ENCODE results near the gene PER1.

Gene PER1, protein sequence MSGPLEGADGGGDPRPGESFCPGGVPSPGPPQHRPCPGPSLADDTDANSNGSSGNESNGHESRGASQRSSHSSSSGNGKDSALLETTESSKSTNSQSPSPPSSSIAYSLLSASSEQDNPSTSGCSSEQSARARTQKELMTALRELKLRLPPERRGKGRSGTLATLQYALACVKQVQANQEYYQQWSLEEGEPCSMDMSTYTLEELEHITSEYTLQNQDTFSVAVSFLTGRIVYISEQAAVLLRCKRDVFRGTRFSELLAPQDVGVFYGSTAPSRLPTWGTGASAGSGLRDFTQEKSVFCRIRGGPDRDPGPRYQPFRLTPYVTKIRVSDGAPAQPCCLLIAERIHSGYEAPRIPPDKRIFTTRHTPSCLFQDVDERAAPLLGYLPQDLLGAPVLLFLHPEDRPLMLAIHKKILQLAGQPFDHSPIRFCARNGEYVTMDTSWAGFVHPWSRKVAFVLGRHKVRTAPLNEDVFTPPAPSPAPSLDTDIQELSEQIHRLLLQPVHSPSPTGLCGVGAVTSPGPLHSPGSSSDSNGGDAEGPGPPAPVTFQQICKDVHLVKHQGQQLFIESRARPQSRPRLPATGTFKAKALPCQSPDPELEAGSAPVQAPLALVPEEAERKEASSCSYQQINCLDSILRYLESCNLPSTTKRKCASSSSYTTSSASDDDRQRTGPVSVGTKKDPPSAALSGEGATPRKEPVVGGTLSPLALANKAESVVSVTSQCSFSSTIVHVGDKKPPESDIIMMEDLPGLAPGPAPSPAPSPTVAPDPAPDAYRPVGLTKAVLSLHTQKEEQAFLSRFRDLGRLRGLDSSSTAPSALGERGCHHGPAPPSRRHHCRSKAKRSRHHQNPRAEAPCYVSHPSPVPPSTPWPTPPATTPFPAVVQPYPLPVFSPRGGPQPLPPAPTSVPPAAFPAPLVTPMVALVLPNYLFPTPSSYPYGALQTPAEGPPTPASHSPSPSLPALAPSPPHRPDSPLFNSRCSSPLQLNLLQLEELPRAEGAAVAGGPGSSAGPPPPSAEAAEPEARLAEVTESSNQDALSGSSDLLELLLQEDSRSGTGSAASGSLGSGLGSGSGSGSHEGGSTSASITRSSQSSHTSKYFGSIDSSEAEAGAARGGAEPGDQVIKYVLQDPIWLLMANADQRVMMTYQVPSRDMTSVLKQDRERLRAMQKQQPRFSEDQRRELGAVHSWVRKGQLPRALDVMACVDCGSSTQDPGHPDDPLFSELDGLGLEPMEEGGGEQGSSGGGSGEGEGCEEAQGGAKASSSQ (N-terminal part only)

DNA sequence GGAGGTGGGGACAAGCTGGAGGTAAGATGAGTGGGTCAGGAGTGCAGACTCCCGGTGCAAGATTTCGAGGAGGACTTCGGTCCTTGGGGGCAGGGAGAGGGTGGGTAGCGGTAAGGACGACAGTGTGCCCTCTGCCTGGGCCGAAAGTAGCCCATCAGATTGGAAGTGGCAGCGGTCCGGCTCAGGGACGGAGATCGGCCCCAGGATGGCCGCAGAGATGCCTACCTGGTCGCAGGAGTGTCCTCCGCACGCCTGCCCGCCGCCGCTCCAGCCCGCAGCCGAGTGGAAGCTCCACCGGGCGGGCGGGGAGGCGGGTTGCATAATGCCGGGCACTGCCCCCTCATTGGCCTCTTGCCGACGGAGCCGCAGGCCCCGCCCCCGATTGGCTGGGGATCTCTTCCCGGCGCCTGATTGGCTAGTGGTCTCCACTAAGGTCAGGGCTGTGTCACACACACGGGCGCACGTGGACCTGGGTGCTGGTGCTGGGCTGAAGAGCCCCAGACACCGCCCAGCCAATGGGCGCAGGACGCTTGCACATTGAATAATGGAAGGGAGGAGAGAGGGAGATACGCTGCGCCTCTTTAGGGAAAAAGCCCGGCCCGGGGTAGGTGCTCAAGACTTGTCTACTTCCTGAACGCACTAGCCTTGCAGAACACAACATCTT lies at the start of gene PER1:
Gene PER1 (minus strand): TSS at position 293 of the 664 bp plus-strand sequence. CDS start 1,698 bp downstream, outside the sequence.
- peak; percentile 61 to 85 (median 73) for DNase-seq (ENCODE audit: low read depth in 2 of 3, low spot score in 2 of 3)

- peak in 1 of 3 experiments; percentile 22 for DNase-seq (ENCODE audit: low read depth in 2 of 3, low spot score in 2 of 3)
Observed at GRCh38 chr17:8192070-8192815, 40.0 kb upstream of the PER1 start.

GRCh38 chr17:8190506-8190905 lies 38.3 kb upstream of the PER1 start:
- DNase-seq (ENCODE audit: low read depth in 2 of 3, low spot score in 2 of 3) = no peak

DNA sequence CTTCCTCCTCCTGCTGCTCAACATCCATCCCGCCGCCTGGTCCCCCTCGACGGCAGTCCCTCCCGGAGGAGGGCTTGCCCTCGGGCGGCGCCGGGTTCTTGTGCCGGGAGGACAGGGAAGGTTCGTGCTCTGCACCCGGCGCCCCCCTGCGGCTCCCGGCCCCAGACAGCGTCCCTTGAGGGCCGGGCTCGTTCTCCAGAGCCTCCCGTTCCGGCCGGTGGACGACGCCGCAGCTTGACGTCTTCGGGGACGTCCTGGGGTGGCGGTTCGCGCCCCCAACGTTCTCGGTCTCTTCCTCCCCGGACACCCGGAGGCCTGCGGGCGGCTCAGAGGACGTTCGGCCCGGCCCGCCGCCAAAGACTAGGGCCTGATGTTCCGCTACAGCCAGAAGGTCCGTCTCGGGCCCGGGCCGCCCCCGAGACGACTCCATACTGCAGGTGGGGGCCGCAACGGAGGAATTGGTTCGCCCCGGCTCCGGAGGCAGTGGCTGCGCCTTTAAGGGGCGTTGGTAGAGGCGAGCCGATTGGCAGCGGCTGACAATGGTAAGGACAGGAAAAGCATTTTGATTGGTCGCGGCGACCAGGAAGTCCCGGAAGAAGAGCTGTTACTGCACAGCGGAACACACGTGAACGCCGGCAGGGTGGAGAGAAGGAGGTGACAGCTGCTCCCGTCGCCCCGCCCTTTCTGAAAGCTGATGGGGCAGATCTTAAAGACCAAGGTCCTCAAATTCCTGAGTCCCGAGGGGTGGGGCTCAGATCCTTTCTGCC lies 37.7 kb upstream of the PER1 start, which contains the start of gene BORCS6:
Gene BORCS6 (minus strand): TSS at position 470 of the 767 bp plus-strand sequence. CDS start 40 bp downstream, at position 430.
- peak; percentile 58 to 88 (median 85) for DNase-seq (ENCODE audit: low read depth in 2 of 3, low spot score in 2 of 3)

GRCh38 chr17:8189041-8189710 lies 37.0 kb upstream of the PER1 start:
- no peak for DNase-seq (ENCODE audit: low read depth in 2 of 3, low spot score in 2 of 3)

- no peak for DNase-seq (ENCODE audit: low read depth in 2 of 3, low spot score in 2 of 3)
Observed at GRCh38 chr17:8188263-8188839, 36.1 kb upstream of the PER1 start.

GRCh38 chr17:8187517-8188262 lies 35.5 kb upstream of the PER1 start:
- peak; percentile 79 to 97 (median 96) for DNase-seq (ENCODE audit: low read depth in 2 of 3, low spot score in 2 of 3)

- DNase-seq (ENCODE audit: low read depth in 2 of 3, low spot score in 2 of 3) = peak; percentile 90 to 100 (median 100)
Observed at GRCh38 chr17:8186787-8187516, 34.7 kb upstream of the PER1 start.

GRCh38 chr17:8186446-8186786 lies 34.2 kb upstream of the PER1 start:
- DNase-seq (ENCODE audit: low read depth in 2 of 3, low spot score in 2 of 3) = no peak

DNA sequence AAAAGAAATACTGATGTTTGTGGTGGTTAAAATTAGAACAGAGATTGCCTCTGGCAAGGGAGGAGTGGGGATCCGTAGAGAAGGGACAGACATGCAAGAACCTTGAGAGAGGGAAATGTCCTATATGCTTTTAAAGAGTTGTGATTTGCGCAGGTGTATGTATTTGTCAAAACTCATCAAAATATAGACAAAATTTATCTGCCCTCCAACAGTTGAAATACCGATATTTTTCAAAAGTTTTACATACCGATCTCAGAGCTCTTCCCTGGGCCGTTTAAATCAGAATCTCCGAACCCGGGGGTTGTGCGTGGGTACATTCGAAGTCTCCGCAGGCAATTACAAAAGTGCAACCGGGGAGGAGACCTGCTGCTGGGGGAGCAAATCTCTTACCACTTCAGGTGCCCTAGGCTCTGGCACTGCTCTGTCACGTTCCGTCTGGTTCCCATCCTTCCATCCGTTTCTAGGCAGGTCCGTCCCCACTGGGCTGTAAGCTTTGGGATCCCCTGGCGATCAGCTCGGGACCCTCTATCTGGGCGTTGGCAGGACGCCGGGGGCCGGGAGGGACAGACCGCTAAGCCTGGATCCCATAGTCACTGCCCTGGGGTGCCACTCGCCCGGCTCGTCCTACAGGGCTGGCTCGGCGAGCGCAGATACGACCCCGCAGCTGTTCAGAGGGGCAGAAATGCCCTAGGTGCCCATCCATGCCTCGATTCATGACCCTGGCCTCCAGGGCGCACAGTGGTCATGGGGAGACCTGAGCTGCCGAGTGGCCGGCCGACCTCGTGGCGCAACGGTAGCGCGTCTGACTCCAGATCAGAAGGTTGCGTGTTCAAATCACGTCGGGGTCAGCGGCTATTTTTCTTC lies 33.6 kb upstream of the PER1 start:
- DNase-seq (ENCODE audit: low read depth in 2 of 3, low spot score in 2 of 3) = peak; percentile 86 to 100 (median 100)

GRCh38 chr17:8176998-8177731 lies 25.0 kb upstream of the PER1 start:
- no peak for DNase-seq (ENCODE audit: low read depth in 2 of 3, low spot score in 2 of 3)

DNA sequence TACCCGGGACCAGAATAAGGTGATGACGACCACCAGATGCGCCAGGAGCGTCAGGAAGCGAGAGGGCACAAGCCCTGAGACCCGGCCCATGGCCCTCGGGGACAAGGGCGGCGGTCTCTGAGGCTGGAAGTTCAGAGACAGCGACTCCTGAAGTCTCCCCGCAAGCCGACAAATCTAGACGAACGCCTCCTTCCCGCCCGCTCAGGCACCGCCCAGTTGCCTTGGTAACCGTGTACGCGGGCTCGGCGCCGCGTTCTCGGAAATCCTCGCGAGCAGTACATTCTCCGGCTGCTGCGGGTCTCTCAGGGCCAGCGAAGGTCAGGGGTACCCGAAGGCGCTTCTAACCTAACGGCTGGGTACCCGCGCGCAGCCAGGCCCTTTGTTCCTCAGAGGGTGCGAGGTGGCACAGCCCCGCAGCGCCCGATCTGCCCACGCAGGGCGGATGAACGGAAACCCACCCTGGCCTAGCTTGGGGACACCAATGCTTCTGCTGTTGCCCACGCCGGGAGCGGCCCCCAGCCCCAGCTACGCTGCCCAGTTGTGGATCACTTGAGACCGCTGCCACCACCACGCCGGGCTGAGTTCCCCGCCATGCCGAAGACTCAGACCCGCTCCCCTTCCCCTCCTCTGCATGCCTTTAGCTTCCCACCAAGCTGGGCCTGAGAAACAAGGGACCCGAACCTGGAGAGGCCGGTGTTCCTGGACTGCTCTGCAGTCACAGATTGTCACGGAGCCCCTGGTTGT lies 24.2 kb upstream of the PER1 start, which contains the start of gene TMEM107:
Gene TMEM107 (minus strand): TSS at position 184 of the 744 bp plus-strand sequence. CDS start 94 bp downstream, at position 90.
- peak in 2 of 3 experiments; percentile 69 to 75 for DNase-seq (ENCODE audit: low read depth in 2 of 3, low spot score in 2 of 3)

DNA sequence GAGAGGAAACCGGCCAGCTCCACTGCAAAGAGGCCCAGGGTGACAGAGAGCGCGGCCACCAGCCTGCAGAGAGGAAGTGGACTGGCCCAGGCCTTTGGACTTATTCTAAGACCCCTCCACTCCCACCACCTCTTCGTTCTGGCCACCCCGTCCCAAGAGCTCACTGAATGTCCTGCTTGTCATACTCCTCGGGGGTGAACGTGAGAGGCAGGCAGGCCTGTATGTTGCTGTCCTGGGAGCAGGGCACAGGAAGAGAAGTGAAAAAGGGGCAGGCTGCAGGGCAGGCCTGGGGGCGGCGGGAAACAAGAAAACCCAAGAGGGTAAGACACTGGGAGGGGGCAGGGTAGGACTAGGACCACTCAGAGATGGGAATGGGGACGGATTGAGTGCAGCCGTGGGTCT lies 23.6 kb upstream of the PER1 start:
- no peak for DNase-seq (ENCODE audit: low read depth in 2 of 3, low spot score in 2 of 3)

GRCh38 chr17:8173871-8174322 lies 21.7 kb upstream of the PER1 start:
- no peak for DNase-seq (ENCODE audit: low read depth in 2 of 3, low spot score in 2 of 3)

Data from activated CD8-positive, alpha-beta memory T cell treated with anti-CD3 and anti-CD28 coated beads for 48 hours (primary cell).